GM19395 (cell line): ENCODE measurements around the gene MT3.
"Not testable (repeated sequence)": the region's sequence is repeated elsewhere in the genome, so short reads cannot be mapped to it uniquely, and the experiment has no call there.

Experiments used
- ATAC-seq: cut with Tn5 transposase; IDR thresholded peaks from one replicate; pipeline ENCODE4 v1.9.1; 2021; ENCODE audit warnings: mild to moderate bottlenecking, moderate library complexity; ENCODE audit not compliant: unreplicated experiment

Gene MT3

DNA sequence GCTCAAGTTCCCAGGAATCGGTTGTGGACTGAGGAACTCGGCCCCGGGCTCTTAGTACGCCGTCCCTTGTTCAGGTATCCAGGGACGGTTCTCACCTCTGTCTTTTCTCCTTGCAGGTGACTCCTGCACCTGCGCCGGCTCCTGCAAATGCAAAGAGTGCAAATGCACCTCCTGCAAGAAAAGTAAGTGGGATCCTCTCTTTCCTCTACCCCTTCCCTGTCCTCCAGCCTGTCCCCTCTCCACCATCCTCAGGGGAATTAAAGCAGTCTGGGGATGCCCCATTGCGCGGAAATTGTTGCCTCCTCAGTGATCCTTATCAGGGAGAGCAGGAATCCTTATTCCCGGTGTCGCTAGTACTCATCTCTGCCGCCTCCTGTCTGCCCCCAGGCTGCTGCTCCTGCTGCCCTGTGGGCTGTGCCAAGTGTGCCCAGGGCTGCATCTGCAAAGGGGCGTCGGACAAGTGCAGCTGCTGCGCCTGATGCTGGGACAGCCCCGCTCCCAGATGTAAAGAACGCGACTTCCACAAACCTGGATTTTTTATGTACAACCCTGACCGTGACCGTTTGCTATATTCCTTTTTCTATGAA is 19.6 kb downstream of the MT3 start:
- no peak for ATAC-seq

DNA sequence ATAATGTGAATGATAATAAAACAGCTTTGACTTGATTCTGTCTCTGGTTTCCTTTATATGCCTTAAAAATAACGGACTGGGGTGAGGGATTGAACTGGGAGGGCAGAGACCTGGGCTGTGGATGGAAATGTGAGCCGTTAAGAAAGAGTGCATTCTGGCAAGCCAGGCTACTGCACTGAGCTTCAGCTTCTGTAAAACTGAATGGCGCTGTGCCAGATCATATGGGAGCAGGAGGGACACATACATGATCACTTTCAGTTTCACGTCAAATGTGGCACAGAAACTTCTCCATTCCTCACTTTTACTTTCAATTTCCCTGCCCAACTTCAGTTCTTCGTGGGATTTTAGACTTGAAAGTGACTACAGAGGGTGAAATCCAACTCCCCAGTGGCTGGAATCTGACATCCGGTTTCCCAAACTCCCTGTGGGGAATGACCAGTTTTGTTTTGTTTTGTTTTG is 20.2 kb downstream of the MT3 start:
- ATAC-seq = peak; percentile 58

DNA sequence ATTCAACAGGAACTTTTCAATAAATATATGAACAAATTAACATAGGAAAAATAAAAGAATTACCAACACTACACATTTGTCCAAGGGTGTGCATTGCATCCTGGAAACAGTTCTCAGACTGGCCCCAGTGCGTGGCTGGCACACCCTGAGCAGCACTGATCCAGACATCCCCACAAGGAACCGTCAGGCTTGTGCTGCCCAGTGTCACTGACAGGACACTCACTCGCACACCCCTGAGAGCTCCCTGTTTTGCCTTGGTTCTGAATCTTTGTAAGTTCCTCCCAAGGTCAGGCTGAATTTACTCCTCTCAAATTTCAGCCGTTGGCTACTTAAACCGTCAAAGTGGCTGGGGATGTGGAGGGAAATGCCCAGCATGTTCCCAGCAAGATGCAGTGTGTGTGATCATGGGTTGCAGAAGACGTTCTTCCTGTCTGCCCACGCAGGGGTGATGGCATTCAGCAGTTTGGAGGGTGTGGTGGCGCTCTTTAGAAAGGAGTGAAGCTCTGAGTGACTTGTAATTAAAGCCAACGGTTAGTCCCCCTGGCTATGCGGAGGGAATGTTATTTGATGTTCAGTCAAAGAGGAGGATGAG is 20.8 kb downstream of the MT3 start:
- ATAC-seq = no peak

DNA sequence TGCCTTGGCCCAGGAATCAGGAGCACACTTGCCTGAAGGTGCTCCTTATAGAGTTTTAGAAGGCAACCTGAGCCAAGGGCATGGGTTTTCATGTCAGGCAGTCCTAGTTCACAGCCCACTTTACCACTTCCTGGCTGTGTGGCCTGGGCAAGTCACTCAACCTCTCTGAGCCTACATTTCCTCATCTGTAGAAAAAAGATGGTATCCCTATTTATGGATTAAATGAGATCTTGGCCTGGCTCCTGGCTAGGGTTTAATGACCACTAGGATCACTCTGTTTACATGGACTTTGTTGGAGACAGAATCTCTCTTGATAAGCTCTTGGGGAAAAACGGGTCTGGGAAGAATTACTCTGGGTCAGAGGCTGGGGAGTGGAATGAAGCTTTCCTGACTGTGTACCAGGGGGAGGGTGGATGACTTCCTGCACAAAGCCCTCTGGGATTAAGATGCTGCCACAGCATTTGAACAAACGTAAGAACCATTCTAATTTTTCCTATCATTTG is 21.3 kb downstream of the MT3 start:
- ATAC-seq = no peak

DNA sequence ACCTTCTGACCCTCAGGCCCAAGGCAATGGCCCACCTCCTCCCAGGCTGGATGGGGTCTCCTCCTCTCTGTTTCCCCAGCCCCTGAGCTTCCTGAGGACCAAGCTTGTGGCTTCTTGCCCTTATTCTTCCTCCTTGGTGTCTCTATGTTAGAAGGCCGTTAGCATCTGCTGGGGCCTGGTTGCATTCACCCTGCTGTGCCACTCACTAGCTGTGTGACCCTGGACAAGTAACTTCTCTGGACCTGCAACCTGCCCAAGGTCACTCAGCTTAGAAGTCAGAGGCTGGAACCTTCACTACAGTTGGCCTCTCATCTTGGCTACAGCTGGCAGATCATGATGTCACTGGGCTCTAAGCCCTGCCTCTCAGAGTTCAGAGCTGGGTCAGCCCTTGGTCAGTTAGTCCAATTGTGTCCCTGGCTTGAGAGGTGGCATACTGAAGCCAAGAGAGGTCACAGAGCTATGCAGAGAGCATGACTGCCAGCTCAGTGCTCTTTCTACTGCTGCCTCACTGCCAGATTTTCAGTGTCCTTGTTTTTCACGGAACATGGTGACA is 22.0 kb downstream of the MT3 start:
- no peak for ATAC-seq

DNA sequence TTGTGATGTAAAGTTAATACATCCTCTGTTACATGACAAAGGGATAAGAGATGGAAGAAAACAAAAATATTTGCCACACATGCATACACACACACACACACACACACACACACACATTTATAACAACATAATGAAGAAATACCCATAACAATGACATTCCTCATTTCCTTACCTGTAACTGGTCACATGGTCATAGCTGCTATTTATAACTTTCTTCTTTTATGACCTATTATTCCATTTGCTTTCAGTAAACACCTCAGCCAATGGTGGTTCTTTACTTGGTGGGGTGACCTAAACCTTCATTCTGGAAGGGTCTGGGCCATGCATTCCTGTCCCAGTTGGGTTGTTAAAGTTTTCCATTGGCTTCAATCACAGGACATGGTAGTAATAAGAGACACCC is 24.4 kb downstream of the MT3 start:
- ATAC-seq = no peak

DNA sequence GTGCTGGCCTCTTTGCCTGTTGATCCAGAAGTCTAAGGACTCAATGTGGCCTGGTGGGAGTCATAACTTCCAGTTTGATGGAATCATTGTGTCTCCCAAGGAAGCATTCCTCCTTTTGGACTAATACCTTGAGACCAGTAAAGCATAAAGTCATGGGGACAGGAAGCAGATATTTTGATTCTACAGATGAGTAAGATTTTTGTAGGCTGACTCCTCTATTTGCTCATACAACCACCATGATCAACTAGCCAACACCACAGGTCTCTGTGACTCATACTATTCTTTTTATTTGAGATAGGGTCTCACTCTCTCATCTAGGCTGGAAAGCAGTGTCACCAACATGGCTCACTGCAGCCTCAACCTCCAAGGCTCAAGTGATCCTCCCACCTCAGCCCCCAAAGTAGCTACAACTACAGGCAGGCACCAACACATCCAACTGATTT is 25.2 kb downstream of the MT3 start:
- ATAC-seq = no peak

DNA sequence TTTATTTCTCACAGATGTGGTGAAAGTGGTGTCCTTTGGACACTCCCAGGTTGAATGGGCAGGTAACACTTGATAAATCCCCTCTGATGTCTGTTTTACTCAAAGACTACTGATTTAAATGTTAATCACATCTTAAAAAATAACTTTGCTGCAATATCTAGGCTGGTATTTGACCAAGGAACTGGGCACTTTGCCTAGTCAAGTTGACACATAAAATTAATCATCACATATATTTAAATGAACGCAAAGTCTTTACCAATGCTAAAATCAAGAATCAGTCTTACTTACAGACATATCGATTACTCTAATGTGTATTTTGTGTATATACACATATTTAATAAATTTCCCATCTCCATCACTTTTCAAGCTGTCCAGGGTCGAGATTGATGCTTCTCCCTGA is 26.0 kb downstream of the MT3 start:
- no peak for ATAC-seq

DNA sequence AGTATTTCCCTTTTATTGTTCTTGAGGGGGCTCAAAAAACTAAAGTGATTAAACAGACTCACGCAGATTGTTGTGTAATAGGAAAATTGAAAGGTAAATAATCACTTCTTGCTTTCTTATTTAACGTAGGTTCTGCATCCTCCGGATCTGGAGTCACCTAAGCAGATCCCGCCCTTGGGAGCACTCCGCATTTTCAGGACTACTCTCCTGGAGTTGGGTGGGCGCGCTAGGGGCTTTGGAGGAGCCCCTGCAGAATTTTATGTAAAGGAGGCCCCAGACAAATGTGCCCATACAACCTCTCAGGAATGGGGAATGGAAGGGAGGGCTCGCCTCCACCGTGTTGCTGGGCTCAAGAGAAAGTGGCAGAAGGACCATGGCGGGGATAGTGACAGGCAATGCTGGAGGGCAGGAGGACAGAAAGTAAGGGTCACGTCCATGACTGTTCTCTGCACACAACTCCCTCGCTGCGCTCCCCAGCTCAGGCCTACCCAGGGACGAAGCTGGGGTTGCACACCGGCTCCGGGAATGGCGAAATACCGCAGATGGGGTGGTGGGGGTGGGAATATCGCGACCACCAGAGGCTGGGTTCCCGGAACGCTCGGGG is 27.4 kb downstream of the MT3 start:
- no peak for ATAC-seq

DNA sequence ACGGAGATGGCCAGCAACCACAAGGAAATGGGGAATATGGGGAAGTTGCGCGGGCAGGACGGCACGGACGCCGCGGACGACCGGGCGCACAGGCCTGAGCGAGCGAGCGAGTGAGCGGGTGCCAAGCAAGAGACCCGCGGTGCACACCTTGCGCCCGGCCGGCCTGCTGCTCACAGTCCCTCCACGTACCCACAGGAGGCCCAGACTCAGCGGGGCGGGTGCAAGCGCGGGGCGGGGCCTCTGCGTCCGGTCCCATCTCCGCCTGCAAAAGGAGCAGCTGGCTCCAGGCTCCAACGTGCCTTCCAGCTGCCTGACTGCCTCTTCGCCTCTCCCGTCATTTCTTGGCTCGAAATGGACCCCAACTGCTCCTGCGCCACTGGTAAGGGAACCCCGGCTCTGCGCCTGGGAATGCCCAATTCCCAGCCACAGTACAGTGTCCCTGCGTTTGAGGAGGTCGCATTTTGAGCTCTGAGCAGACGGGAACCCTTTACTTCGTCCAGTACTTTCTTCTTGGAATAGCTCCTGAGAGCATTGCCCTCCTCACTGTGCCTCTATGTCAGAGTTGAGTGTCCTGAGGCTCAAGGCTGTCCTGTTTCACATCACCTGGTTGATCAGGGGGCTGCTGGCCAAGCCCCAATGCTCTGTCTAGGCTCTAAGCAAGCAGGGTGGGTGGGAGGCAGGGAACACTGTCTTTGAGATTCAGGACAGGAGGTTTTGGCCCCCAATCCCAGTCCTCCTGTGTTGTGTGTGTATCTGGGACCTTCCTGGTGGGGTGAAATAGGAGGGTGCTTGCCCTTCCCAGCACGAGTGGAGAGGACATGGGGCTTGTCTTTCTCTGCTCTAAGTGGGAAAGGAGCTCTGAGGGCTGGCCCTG is 28.1 kb downstream of the MT3 start:
- ATAC-seq = no peak

DNA sequence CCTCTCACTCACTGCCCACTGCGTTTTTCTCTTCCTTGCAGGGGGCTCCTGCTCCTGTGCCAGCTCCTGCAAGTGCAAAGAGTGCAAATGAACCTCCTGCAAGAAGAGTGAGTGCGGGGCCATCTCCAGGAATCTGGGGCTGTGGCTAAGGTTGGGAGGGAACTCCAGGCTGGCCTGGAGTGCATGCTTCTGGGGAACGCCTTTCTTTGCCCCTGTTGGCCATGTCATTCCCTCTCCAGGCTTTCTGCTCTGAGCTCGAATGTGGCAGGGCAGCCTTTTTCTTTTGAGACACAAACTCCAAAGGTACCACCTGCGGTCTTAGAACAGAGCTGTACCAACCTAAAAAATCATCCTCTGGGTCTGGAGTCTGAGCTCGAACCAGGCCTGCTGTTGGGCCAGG is 28.8 kb downstream of the MT3 start:
- ATAC-seq = no peak

DNA sequence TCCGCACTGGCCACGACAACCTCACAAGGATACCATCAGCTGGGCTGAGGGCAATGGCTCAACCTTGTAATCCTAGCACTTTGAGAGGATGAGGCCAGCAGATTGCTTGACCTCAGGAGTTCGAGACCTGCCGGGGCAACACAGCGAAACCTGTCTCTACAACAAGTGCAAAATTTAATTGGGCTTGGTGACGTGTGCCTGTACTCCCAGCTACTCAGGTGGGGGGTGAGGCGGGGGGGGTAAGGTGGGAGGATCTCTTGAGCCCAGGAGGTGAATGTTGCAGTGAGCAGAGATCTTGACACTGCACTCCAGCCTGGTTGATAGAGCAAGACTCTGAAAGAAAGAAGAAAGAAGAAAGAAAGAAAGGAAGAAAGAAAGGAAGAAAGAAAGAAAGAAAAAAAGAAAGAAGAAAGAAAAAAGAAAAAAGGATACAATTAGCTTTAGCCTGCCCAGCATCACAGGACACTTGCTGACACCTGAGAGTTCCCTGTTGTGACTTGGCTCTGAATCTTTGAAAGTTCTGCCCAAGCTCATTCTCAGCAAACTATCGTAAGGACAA is 31.1 kb downstream of the MT3 start:
- no peak for ATAC-seq

DNA sequence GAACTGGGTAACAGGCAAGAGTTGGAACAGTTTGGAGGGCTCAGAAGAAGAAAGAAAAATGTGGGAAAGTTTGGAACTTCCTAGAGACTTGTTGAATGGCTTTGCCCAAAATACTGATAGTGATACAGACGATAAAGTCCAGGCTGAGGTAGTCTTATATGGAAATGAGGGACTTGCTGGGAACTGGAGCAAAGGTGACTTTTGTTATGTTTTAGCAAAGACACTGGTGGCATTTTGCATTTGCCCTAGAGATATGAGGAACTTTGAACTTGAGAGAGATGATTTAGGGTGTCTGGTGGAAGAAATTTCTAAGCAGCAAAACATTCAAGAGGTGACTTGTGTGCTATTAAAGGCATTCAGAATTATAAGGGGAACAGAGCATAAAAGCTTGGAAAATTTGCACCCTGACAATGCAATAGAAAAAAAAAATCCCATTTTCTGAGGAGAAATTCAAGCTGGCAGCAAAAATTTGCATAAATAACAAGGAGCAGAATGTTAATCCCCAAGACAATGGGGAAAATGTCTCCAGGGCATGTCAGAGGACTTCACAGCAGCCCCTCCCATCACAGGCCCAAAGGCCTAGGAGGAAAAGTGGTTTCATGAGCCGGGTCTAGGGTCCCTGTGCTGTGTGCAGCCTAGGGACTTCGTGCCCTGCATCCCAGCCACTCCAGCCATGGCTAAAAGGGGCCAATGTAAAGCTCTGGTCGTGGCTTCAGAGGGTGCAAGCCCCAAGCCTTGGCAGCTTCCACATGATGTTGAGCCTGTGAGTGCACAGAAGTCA is 32.5 kb downstream of the MT3 start:
- not testable (repeated sequence) for ATAC-seq

DNA sequence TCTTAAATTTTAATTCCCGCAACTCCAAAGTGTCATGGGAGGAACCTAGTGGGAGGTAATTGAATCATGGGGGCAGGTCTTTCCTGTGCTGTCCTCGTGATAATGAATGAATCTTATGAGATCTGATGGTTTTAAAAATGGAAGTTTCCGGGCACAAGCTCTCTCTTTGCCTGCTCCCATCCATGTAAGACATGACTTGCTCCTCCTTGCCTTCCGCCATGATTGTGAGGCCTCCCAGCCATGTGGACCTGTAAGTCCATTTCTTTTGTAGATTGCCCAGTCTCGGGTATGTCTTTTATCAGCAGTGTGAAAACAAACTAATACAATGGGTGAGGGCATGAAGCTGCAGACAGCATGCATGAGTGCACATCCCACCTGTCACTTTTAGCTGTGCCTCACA is 33.9 kb downstream of the MT3 start:
- not testable (repeated sequence) for ATAC-seq

DNA sequence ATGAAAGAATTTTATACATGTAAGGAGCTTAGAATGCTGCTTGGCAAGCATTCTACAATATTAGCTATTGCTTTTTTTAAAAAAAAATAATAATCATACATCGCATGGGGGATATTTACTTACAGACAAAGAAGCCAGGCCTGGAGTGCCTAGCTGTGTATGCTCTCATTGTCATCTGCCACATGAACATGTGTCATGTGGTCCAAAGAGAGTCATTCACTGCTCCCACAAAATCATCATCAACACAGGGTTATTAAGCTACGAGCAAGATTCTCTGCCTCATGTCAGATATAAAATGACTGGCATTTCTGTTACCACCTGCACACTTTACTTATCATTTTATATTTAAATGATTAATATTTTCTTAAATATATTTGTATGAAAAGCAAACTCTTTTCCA is 34.3 kb downstream of the MT3 start:
- no peak for ATAC-seq

DNA sequence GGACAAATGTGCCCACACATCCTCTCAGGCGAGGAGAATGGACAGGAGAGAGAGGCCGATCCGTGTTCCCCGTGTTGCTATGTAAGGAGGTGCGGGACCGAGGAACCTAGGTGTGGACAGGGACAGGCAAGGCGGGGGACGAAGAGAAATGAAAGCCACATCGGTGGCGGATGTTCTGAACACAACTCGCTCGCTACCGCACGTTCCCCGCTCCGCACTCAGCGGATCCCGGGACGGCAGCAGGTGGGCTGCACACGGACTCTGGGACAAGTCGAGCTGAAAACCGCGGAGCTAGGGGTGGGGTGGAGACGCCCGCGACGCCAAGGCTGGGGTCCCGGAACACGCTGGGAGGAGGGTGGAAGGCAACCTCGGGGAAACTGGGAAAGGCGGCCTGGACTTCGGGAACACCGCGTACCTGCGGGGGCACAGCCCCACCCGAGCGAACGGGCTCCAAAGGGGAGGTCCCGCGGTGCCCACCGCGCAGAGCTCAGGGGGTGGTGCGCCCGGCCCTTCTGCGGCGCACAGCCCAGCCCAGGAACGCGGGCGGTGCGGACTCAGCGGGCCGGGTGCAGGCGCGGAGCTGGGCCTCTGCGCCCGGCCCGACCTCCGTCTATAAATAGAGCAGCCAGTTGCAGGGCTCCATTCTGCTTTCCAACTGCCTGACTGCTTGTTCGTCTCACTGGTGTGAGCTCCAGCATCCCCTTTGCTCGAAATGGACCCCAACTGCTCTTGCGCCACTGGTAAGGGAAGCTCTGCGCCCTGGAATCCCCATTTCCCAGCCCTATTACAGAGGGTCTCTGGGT is 36.0 kb downstream of the MT3 start, which contains the start of gene MT1E:
MT1E (plus strand) TSS at position 642 of the 803 bp plus-strand sequence; CDS start at position 713, 71 bp downstream.
- no peak for ATAC-seq

DNA sequence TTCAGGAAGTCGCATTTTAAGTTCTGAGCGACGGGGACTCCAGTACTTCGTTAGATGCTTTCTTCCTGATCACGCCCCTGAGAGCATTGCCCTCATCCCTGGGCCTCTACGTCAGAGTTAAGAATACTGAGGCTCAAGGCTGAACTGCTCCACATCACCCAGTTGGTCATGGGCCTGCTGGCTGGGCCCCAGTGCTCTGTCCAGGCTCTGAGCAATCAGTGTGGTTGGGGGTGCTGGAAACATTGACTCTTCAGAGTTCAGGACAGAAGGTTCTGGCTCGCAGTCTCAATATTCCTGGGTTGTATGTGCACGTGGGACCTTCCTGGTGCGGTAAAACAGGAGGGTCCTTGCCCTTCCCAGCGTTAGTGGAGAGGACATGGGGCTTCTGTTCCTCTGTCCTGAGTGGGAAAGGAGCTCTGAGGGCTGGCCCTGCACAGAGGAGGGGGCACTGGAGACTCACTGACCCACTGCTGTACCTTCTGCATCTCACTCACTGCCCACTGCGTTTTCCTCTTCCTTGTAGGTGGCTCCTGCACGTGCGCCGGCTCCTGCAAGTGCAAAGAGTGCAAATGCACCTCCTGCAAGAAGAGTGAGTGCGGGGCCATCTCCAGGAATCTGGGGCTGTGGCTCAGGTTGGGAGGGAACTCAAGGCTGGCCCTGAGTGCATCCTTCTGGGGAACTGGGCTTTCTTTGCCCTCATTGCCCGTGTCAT is 36.8 kb downstream of the MT3 start:
- no peak for ATAC-seq

DNA sequence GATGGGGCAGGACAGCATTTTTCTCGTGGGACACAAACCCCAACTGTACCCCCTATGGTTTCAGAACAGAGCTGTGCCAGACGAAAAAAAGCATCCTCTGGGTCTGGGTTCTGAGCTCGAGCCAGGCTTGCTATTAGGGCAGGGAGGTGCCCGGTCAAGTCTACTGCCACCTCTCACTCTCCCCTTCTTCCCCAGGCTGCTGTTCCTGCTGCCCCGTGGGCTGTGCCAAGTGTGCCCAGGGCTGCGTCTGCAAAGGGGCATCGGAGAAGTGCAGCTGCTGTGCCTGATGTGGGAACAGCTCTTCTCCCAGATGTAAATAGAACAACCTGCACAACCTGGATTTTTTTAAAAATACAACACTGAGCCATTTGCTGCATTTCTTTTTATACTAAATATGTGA is 37.4 kb downstream of the MT3 start:
- ATAC-seq = no peak
